Activated naive CD8-positive, alpha-beta T cell treated with anti-CD3 and anti-CD28 coated beads, Interleukin-2, amount 50 U/mL, for 16 hours (primary cell): ENCODE data around the gene FMN2.

Experiments
- DNase-seq: peaks from one replicate; pipeline ENCODE4 v3.0.0-alpha.2; 2020; ENCODE audit warnings: low read depth, low spot score

FMN2 gene

DNA sequence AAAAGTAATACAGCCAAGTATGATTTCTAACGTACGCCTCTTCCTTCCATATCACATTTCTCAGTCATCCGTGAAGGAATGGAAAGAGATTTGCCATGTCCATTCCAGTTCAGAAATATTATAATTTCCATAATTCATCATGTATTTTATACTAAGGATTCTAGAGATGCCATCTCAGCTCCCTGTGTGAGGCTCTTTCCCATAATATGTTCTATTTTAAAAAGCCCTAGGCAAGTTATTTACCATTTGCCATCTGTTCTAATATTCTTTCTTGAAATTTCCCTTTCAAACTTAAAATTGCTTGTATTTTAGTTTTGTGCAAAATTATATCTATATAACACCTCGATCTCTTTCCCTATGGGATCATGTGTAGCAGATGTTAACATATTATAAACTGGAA, 106.7 kb downstream of the FMN2 start:
- no peak for DNase-seq

GRCh38 chr1:240199758-240200645, 108.3 kb downstream of the FMN2 start:
- no peak for DNase-seq

- DNase-seq: no peak
Observed at GRCh38 chr1:240201931-240202330, 110.2 kb downstream of the FMN2 start.

DNA sequence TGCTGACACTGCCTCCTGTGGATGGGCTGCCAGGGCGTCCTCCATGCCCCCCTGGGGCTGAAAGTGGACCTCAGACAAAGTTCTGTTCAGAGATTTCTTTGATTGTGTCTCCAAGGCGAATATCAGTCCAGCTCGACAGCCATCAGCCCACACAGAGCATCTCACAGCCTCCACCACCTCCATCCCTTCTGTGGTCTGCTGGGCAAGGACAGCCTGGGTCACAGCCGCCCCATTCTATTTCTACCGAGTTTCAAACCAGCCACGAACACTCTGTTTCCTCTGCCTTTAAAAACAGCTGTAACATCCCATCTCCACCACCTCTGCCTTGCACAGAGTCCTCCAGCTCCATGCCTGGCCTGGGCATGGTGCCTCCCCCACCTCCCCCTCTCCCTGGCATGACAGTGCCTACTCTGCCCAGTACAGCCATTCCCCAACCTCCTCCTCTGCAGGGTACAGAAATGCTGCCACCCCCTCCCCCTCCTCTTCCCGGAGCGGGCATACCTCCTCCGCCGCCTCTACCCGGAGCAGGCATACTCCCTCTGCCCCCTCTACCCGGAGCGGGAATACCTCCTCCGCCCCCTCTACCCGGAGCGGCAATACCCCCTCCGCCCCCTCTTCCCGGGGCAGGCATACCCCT, 115.5 kb downstream of the FMN2 start:
- no peak for DNase-seq

- DNase-seq: no peak
Observed at GRCh38 chr1:240210026-240210425, 118.3 kb downstream of the FMN2 start.

- no peak for DNase-seq
Observed at GRCh38 chr1:240212556-240212955, 120.9 kb downstream of the FMN2 start.

DNA sequence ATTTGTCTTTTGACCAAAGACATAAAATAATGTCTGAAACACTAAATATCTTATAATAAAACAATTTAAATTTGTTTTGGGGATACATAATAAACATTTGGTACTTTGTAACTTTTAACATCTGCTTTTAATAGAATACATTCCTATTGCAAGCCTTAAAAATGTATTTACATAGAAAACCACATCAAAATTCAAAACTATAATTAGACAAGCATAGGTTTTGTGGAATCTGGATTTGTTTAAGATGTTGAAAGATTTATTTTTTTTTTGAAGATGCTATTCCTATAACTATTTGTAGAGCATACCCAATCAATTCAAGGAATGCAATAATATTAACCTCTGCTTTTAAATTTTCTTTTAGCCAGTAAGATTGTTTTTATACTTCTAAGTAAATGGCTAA, 125.7 kb downstream of the FMN2 start:
- no peak for DNase-seq

DNA sequence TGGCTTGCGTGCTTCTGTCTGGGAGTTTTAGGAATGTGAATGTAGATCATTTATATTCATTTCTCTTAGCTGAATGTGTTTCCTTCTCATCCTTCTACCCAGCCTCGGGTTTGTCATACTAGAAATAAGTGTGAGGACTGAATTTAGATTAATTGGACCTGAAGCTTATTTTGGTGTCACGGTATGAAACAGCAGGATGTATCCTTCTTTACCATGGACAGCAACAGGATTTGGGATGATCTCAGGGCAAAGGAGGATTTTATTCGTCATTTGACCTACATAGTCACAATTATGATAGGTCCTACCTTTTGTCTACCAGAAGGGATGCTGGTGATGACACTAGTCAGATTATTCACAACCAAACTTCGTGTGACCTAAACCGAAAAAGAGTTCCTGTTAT, 127.4 kb downstream of the FMN2 start:
- DNase-seq: no peak

- DNase-seq: no peak
Observed at GRCh38 chr1:240226102-240226501, 134.4 kb downstream of the FMN2 start.

DNA sequence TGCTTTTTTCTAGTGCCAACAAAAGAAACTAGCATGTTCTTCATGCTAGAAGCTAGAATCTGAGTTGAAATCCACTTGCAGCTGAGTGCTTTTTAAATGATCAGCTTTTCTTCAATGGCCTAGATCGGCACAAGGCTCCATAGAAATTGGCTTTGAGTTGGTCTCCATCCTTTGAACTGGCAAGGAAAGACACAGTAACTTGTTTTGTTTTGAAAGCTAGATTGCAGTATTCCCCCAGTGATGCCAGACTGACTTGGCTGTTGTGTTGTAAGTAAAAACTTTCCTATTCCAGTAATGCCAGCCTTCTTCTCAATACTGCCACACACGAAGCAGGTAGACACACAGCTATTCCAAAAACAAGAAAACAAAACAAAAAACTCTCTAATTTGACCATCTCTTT, 139.1 kb downstream of the FMN2 start:
- no peak for DNase-seq

GRCh38 chr1:240232530-240232929, 140.8 kb downstream of the FMN2 start:
- no peak for DNase-seq

DNA sequence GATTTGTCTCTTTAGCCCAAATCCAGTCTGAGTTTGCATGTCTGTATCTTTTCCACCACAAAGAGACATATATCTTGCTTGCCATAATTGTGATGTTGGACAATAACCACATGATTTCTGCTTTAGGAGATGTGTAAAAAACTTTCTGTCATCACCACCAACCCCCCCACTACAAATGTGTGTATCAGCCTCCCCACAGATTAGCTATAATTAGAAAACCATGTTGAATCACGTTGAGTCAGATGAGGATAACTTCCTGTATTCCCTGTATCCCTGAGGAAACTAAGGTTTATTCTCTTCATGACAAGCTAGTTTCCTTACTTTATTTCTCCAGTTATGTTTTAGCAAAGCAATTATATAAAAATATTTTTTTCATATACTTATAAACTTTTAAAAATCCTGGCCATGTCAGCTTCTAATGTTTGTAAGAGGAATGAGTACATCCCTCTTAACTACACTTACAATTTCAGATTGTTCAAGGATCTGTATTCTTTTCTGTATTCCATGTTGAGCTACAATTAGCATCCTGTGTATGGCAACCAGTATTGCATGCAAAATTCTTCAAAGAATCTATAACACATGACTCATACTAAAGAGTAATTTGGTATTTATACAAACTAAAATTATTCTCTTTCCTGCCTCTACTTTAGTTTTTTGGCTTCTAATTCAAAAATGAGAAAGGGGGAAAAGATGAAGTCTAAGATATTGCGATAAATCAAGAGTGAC, 143.0 kb downstream of the FMN2 start:
- DNase-seq: no peak

- DNase-seq: no peak
Observed at GRCh38 chr1:240235521-240236288, 144.0 kb downstream of the FMN2 start.

DNA sequence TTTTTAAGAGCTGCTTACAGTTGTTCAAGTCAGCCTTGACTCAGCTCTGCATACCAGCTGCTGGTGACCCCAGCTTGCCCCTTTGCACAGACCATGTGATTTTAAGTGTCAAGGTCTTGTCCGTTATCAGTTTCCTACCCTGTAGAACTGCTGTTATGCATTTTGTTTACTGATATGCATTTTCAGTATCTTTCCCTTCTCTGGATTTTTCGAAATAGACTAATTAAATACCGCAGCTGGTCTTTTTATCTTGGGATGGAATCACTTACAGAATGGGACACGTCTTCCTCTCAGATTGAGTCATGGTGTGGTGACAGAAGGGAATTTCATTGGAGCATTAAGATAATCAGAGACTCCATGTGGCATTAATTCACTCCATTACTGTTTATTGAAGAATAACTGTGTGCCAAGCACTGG, 145.6 kb downstream of the FMN2 start:
- DNase-seq: no peak

- no peak for DNase-seq
Observed at GRCh38 chr1:240239309-240239708, 147.6 kb downstream of the FMN2 start.

DNA sequence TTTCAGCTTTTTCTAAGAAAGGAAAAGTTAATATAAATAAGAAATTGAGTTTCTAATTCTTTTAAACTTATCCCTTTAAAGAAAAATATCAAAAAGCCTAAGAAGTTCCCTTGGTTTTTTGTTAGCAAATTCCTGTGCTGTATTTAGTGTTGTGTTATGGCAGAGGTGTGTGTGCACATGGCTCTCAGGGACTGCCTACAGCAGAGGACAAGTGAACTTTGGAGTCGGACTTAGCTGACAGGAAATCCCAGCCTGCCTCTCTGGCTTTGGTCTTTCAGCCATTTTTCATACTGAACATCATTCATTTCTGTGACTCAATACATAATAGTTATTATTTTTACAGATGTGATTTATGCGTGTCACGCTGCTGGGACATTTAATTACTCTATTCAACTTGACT, 149.6 kb downstream of the FMN2 start:
- DNase-seq: no peak

DNA sequence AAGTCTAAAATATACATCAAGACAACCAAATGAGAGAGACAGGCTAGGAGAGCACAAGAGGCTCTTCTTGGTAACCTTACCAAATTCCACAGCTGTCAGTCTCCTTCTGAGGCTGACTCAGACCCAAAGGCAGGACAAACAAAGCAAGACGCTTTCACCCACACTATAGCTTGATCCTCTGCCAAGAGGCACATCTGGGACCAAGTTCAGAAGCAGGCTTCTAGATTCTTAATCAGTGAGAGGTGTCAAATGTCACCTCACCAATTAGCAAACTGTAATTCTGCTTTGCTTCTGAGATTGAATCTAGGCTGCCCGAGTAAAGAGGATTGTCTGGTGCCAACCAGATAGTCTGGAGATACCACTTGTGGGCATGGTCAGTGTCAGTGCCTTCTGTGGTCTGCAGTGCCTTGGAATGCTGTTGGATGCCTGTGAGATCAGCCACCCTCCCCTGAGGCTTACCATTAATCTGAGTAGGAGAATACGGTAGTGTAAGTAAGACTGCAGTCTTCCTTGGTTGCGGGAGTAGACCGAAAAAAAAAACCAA, 151.0 kb downstream of the FMN2 start:
- no peak for DNase-seq

- no peak for DNase-seq
Observed at GRCh38 chr1:240244968-240245628, 153.4 kb downstream of the FMN2 start.

- no peak for DNase-seq
Observed at GRCh38 chr1:240245629-240246020, 153.9 kb downstream of the FMN2 start.

GRCh38 chr1:240247899-240248298, 156.2 kb downstream of the FMN2 start:
- DNase-seq: no peak

- no peak for DNase-seq
Observed at GRCh38 chr1:240254006-240254405, 162.3 kb downstream of the FMN2 start.
